GM04503 (cell line): Measurements from ENCODE around the gene DNAJC3.
"Not testable (repeated sequence)": the region's sequence is repeated elsewhere in the genome, so short reads cannot be mapped to it uniquely, and the experiment has no call there.

Experiments
- DNase-seq: peaks from one replicate; pipeline ENCODE4 v3.0.0-alpha.2; 2012; ENCODE audit warnings: low read depth

The DNAJC3 gene

GRCh38 chr13:95714142-95714832 is 37.3 kb downstream of the DNAJC3 start:
- DNase-seq: peak; percentile 81

GRCh38 chr13:95716231-95716630 is 39.3 kb downstream of the DNAJC3 start:
- no peak for DNase-seq

- DNase-seq: no peak
Measured at GRCh38 chr13:95722241-95722640, 45.3 kb downstream of the DNAJC3 start.

GRCh38 chr13:95723438-95723837 is 46.5 kb downstream of the DNAJC3 start:
- no peak for DNase-seq

- DNase-seq: no peak
Measured at GRCh38 chr13:95724252-95724651, 47.3 kb downstream of the DNAJC3 start.

- DNase-seq: no peak
Measured at GRCh38 chr13:95726876-95727275, 49.9 kb downstream of the DNAJC3 start.

- DNase-seq: no peak
Measured at GRCh38 chr13:95728957-95729356, 52.0 kb downstream of the DNAJC3 start.

- no peak for DNase-seq
Measured at GRCh38 chr13:95734124-95734523, 57.2 kb downstream of the DNAJC3 start.

- not testable (repeated sequence) for DNase-seq
Measured at GRCh38 chr13:95740071-95740978, 63.4 kb downstream of the DNAJC3 start.

GRCh38 chr13:95740979-95741320 is 64.0 kb downstream of the DNAJC3 start:
- DNase-seq: peak; percentile 3

- DNase-seq: no peak
Measured at GRCh38 chr13:95741584-95742563, 64.9 kb downstream of the DNAJC3 start.

GRCh38 chr13:95743192-95743591 is 66.3 kb downstream of the DNAJC3 start:
- no peak for DNase-seq

- no peak for DNase-seq
Measured at GRCh38 chr13:95745289-95745688, 68.3 kb downstream of the DNAJC3 start.

- DNase-seq: no peak
Measured at GRCh38 chr13:95745752-95746151, 68.8 kb downstream of the DNAJC3 start.

GRCh38 chr13:95749545-95749944 is 72.6 kb downstream of the DNAJC3 start:
- DNase-seq: no peak

GRCh38 chr13:95752677-95753076 is 75.7 kb downstream of the DNAJC3 start:
- no peak for DNase-seq

- DNase-seq: no peak
Measured at GRCh38 chr13:95754069-95754468, 77.1 kb downstream of the DNAJC3 start.

- no peak for DNase-seq
Measured at GRCh38 chr13:95756072-95756471, 79.1 kb downstream of the DNAJC3 start.

GRCh38 chr13:95762626-95763025 is 85.7 kb downstream of the DNAJC3 start:
- not testable (repeated sequence) for DNase-seq

GRCh38 chr13:95763601-95764000 is 86.7 kb downstream of the DNAJC3 start:
- no peak for DNase-seq

GRCh38 chr13:95771905-95772304 is 95.0 kb downstream of the DNAJC3 start:
- DNase-seq: no peak

GRCh38 chr13:95779522-95779921 is 102.6 kb downstream of the DNAJC3 start:
- no peak for DNase-seq
